Activated T-helper 17 cell treated with anti-CD3 and anti-CD28 coated beads, Interleukin-2, amount 50 U/mL, for 72 hours (primary cell): Measurements from ENCODE around the gene C1QTNF12. TPM values are rescaled to one million over a fixed set of nuclear protein-coding genes. Genes with fewer than 3 reads are reported as not detected.
"Not testable (repeated sequence)": the region's sequence is repeated elsewhere in the genome, so short reads cannot be mapped to it uniquely, and the experiment has no call there.

Experiments used
- ATAC-seq: fragments of 150-1000 bp; cut with Tn5 transposase; replicated peaks from 2 replicates; pipeline ENCODE4 v1.10.0; 2021; ENCODE audit warnings: mild to moderate bottlenecking, moderate library complexity
- H3K27ac Mint-ChIP-seq: one replicate; pipeline ENCODE4 v1.8.0; 2022; ENCODE audit warnings: mixed read lengths
- H3K27me3 Mint-ChIP-seq: one replicate; pipeline ENCODE4 v1.8.0; 2022; ENCODE audit warnings: mixed read lengths
- H3K36me3 Mint-ChIP-seq: one replicate; pipeline ENCODE4 v1.8.0; 2022; ENCODE audit warnings: low read depth, mild to moderate bottlenecking, mixed read lengths
- H3K4me1 Mint-ChIP-seq: one replicate; pipeline ENCODE4 v1.8.0; 2022; ENCODE audit warnings: mixed read lengths
- H3K4me3 Mint-ChIP-seq: one replicate; pipeline ENCODE4 v1.8.0; 2022; ENCODE audit warnings: mild to moderate bottlenecking, mixed read lengths
- H3K9me3 Mint-ChIP-seq: one replicate; pipeline ENCODE4 v1.8.0; 2022; ENCODE audit warnings: mixed read lengths
- total RNA-seq, 2 donors: library from RNA; stranded (reverse); gene quantifications; one replicate each; pipeline ENCODE4 v1.2.3, GENCODE V29; 2022

Gene C1QTNF12
- total RNA-seq, 2 donors from 2014 or later, result 1.8 to 7.5 TPM

- Mint-ChIP-seq H3K27ac (no peak overlapping the region), H3K9me3 (no peaks in the 10 kb centered on the region), H3K36me3 (peaks cover 92% of the 10 kb centered on the region), H3K4me3 (no peak overlapping the region), H3K4me1 (peaks cover 12% of the 10 kb centered on the region), H3K27me3 (no peaks in the 10 kb centered on the region)
- ATAC-seq, result no peak
Measured at GRCh38 chr1:1256956-1257871, 10.7 kb upstream of the C1QTNF12 start.

GRCh38 chr1:1255611-1256010, 9.1 kb upstream of the C1QTNF12 start:
- Mint-ChIP-seq H3K9me3 (no peaks in the 10 kb centered on the region), H3K27me3 (no peaks in the 10 kb centered on the region), H3K27ac (no peak overlapping the region), H3K4me3 (no peak overlapping the region), H3K4me1 (peaks cover 6% of the 10 kb centered on the region), H3K36me3 (peaks cover 80% of the 10 kb centered on the region)
- ATAC-seq, result no peak

GRCh38 chr1:1255078-1255477, 8.6 kb upstream of the C1QTNF12 start:
- no peak for ATAC-seq
- Mint-ChIP-seq H3K36me3 (peaks cover 75% of the 10 kb centered on the region), H3K4me1 (peaks cover 5% of the 10 kb centered on the region), H3K4me3 (no peak overlapping the region), H3K9me3 (no peaks in the 10 kb centered on the region), H3K27me3 (no peaks in the 10 kb centered on the region), H3K27ac (no peak overlapping the region)

GRCh38 chr1:1254667-1254998, 8.1 kb upstream of the C1QTNF12 start:
- ATAC-seq, result no peak
- Mint-ChIP-seq H3K36me3 (peaks cover 71% of the 10 kb centered on the region), H3K27ac (no peak overlapping the region), H3K9me3 (no peaks in the 10 kb centered on the region), H3K4me1 (peaks cover 1% of the 10 kb centered on the region), H3K27me3 (no peaks in the 10 kb centered on the region), H3K4me3 (no peak overlapping the region)

GRCh38 chr1:1253972-1254666, 7.6 kb upstream of the C1QTNF12 start:
- ATAC-seq, result no peak
- H3K9me3 Mint-ChIP-seq, result no peaks in the 10 kb centered on the region
- no peaks in the 10 kb centered on the region for H3K27me3 Mint-ChIP-seq
- H3K4me1 Mint-ChIP-seq, result no peaks in the 10 kb centered on the region
- H3K4me3 Mint-ChIP-seq, result no peak overlapping the region
- H3K27ac Mint-ChIP-seq, result no peak overlapping the region
- H3K36me3 Mint-ChIP-seq, result peaks cover 66% of the 10 kb centered on the region

- Mint-ChIP-seq H3K4me3 (no peak overlapping the region), H3K36me3 (peaks cover 61% of the 10 kb centered on the region), H3K4me1 (no peaks in the 10 kb centered on the region), H3K27me3 (no peaks in the 10 kb centered on the region), H3K9me3 (no peaks in the 10 kb centered on the region), H3K27ac (peak overlapping the region; percentile 79)
- ATAC-seq, result no peak
Measured at GRCh38 chr1:1253314-1253713, 6.8 kb upstream of the C1QTNF12 start.

GRCh38 chr1:1250786-1251284, 4.3 kb upstream of the C1QTNF12 start:
- Mint-ChIP-seq H3K27ac (peak overlapping the region; percentile 91), H3K36me3 (peaks cover 36% of the 10 kb centered on the region), H3K9me3 (no peaks in the 10 kb centered on the region), H3K4me3 (peak overlapping the region; percentile 75), H3K27me3 (no peaks in the 10 kb centered on the region), H3K4me1 (no peaks in the 10 kb centered on the region)
- ATAC-seq, result peak; percentile 93

- not testable (repeated sequence) for H3K4me3 Mint-ChIP-seq, H3K27ac Mint-ChIP-seq, H3K4me1 Mint-ChIP-seq, H3K9me3 Mint-ChIP-seq, ATAC-seq, H3K27me3 Mint-ChIP-seq
- peaks cover 13% of the 10 kb centered on the region for H3K36me3 Mint-ChIP-seq
Measured at GRCh38 chr1:1248009-1248913, 1.7 kb upstream of the C1QTNF12 start.

- Mint-ChIP-seq H3K27me3 (no peaks in the 10 kb centered on the region), H3K4me1 (no peaks in the 10 kb centered on the region), H3K4me3 (no peak overlapping the region), H3K9me3 (no peaks in the 10 kb centered on the region), H3K36me3 (peaks cover 5% of the 10 kb centered on the region), H3K27ac (no peak overlapping the region)
- ATAC-seq, result no peak
Measured at GRCh38 chr1:1247341-1247913, 905 bp upstream of the C1QTNF12 start.

- no peak for ATAC-seq
- Mint-ChIP-seq H3K9me3 (no peaks in the 10 kb centered on the region), H3K4me1 (no peaks in the 10 kb centered on the region), H3K36me3 (peaks cover 2% of the 10 kb centered on the region), H3K4me3 (no peak overlapping the region), H3K27me3 (no peaks in the 10 kb centered on the region), H3K27ac (no peak overlapping the region)
Measured at GRCh38 chr1:1245817-1246576, 525 bp downstream of the C1QTNF12 start.

- no peak overlapping the region for H3K27ac Mint-ChIP-seq
- H3K36me3 Mint-ChIP-seq, result no peaks in the 10 kb centered on the region
- H3K4me3 Mint-ChIP-seq, result no peak overlapping the region
- H3K27me3 Mint-ChIP-seq, result no peaks in the 10 kb centered on the region
- no peaks in the 10 kb centered on the region for H3K4me1 Mint-ChIP-seq
- H3K9me3 Mint-ChIP-seq, result no peaks in the 10 kb centered on the region
- no peak for ATAC-seq
Measured at GRCh38 chr1:1245178-1245816, 1.2 kb downstream of the C1QTNF12 start.

- Mint-ChIP-seq H3K36me3 (no peaks in the 10 kb centered on the region), H3K4me3 (no peak overlapping the region), H3K27ac (no peak overlapping the region), H3K9me3 (no peaks in the 10 kb centered on the region), H3K27me3 (no peaks in the 10 kb centered on the region), H3K4me1 (no peaks in the 10 kb centered on the region)
- ATAC-seq, result peak; percentile 16
Measured at GRCh38 chr1:1244192-1244811, 2.2 kb downstream of the C1QTNF12 start.

GRCh38 chr1:1243807-1244191, 2.7 kb downstream of the C1QTNF12 start:
- H3K9me3 Mint-ChIP-seq, result no peaks in the 10 kb centered on the region

More at GRCh38 chr1:1243807-1244191, 2.7 kb downstream of the C1QTNF12 start:
- Mint-ChIP-seq H3K36me3 (no peaks in the 10 kb centered on the region), H3K27ac (no peak overlapping the region), H3K4me1 (no peaks in the 10 kb centered on the region), H3K4me3 (no peak overlapping the region), H3K27me3 (no peaks in the 10 kb centered on the region)
- peak; percentile 14 for ATAC-seq
